BJ (cell line): Measurements from ENCODE around the gene ANKRD10. TPM values are rescaled to one million over a fixed set of nuclear protein-coding genes. Genes with fewer than 3 reads are reported as not detected.

Source experiments
- CTCF ChIA-PET: fragments of 350-600 bp; formaldehyde crosslinking; extraction: SDS; loops from one replicate; lab custom pipeline; 2021; ENCODE audit warnings: antibody characterized with exemption, inconsistent platforms; lab: Yijun Ruan, JAX
- POLR2A ChIA-PET: fragments of 300-600 bp; sonication (Branson Sonifier 250); formaldehyde crosslinking; extraction: SDS; loops from one replicate; lab custom pipeline; 2021; ENCODE audit warnings: antibody characterized with exemption; lab: Charles Lee
- DNase-seq: peaks from one replicate; pipeline ENCODE4 v3.0.0-alpha.2; 2011; ENCODE audit warnings: low read depth
- H3K27me3 ChIP-seq: 2 replicates; pipeline ENCODE4 v1.6.0; 2011; ENCODE audit warnings: low read length; ENCODE audit not compliant: control insufficient read depth, insufficient read depth
- H3K36me3 ChIP-seq: 2 replicates; pipeline ENCODE4 v1.5.1; 2011; ENCODE audit warnings: low read length; ENCODE audit not compliant: control insufficient read depth, insufficient read depth
- H3K4me3 ChIP-seq: 2 replicates; pipeline ENCODE4 v1.5.1; 2011; ENCODE audit warnings: low read depth, mild to moderate bottlenecking, control low read depth, low read length
- polyA plus RNA-seq: library from polyadenylated mRNA; depleted of rRNA; stranded (reverse); fragments of >200 nt; gene quantifications from 2 replicates; pipeline ENCODE4 v1.2.3, GENCODE V29; 2011
- TF ChIP-seq, protein P1 (sequence below): IDR thresholded peaks from 2 replicates; pipeline ENCODE4 v1.5.1; 2011; ENCODE audit warnings: low read depth, mild to moderate bottlenecking, control low read depth, inconsistent platforms, low read length, moderate library complexity; ENCODE audit not compliant: insufficient read depth

ANKRD10 gene
- polyA plus RNA-seq, 1 experiment, result 43.5 TPM

- POLR2A ChIA-PET, result no interaction called here
Observed at GRCh38 chr13:110923777-110924638, 9.1 kb upstream of the ANKRD10 start.

DNA sequence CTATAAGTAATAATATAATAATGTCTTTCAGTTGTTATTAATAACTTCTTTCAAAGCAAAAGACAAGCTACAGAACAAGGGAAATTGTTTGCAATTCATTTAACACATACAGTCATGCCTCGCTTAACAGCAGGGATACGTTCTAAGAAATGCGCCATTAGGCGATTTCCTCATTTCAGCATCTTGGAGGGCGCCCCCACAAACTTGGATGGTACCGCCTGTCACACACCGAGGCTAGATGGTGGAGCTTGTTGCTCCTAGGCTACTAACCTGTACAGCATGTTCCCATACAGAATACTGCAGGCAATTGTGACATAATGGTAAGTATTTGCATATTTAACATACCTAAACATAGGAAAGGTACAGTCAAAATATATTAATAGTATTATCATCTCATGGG lies 8.2 kb upstream of the ANKRD10 start:
- Histone ChIP-seq H3K36me3 (no peaks in the 10 kb centered on the region), H3K27me3 (peaks cover 7% of the 10 kb centered on the region), H3K4me3 (no peak overlapping the region)
- DNase-seq, result no peak
- TF ChIP-seq, protein P1, sequence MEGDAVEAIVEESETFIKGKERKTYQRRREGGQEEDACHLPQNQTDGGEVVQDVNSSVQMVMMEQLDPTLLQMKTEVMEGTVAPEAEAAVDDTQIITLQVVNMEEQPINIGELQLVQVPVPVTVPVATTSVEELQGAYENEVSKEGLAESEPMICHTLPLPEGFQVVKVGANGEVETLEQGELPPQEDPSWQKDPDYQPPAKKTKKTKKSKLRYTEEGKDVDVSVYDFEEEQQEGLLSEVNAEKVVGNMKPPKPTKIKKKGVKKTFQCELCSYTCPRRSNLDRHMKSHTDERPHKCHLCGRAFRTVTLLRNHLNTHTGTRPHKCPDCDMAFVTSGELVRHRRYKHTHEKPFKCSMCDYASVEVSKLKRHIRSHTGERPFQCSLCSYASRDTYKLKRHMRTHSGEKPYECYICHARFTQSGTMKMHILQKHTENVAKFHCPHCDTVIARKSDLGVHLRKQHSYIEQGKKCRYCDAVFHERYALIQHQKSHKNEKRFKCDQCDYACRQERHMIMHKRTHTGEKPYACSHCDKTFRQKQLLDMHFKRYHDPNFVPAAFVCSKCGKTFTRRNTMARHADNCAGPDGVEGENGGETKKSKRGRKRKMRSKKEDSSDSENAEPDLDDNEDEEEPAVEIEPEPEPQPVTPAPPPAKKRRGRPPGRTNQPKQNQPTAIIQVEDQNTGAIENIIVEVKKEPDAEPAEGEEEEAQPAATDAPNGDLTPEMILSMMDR, result no peak
- POLR2A ChIA-PET, result no interaction called here
- CTCF ChIA-PET, result interaction anchor here (1.5 kb wide), 1 partner anchor 8 kb away, joined by 5 read pairs; the partner anchor contains the start of gene ANKRD10

More at GRCh38 chr13:110923777-110924638, 9.1 kb upstream of the ANKRD10 start:
- Histone ChIP-seq H3K27me3 (peaks cover 7% of the 10 kb centered on the region), H3K4me3 (no peak overlapping the region), H3K36me3 (no peaks in the 10 kb centered on the region)
- TF ChIP-seq, protein P1, result no peak
- CTCF ChIA-PET, result interaction anchor here (0.7 to 1.5 kb wide), 3 partner anchors 9 to 108 kb away, joined by 3 to 5 read pairs (median 3); partner anchors contain the start of gene ANKRD10
- no peak for DNase-seq

- H3K36me3 ChIP-seq, result no peaks in the 10 kb centered on the region
- ChIA-PET CTCF (no interaction called here), POLR2A (no interaction called here)
- H3K27me3 ChIP-seq, result peaks cover 7% of the 10 kb centered on the region
- DNase-seq, result no peak
- no peak overlapping the region for H3K4me3 ChIP-seq
- TF ChIP-seq, protein P1, result no peak
Observed at GRCh38 chr13:110922506-110922905, 7.6 kb upstream of the ANKRD10 start.

GRCh38 chr13:110921695-110922094 lies 6.8 kb upstream of the ANKRD10 start:
- no peak for DNase-seq
- ChIA-PET POLR2A (no interaction called here), CTCF (no interaction called here)
- Histone ChIP-seq H3K27me3 (peaks cover 7% of the 10 kb centered on the region), H3K4me3 (no peak overlapping the region), H3K36me3 (no peaks in the 10 kb centered on the region)
- TF ChIP-seq, protein P1, result no peak

DNA sequence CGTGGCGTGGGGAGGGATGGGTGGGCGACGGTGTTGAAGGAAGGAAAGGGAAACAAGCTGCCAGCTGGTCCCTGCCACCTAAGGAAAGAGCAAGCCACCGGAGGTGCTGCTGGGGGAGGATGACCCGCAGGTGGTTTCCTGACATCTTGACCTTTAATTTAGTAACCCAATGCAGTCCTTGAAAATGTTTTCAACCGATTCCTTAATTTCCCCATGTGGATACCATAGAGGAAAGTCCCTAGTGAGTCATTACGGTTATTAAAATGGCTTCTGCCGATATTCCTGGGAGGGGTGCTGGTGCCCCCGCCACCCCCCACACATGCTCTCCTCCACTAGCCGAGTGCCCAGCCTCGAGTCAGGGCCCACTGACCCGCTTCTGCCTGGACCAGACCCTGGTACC lies 6.3 kb upstream of the ANKRD10 start:
- Histone ChIP-seq H3K36me3 (no peaks in the 10 kb centered on the region), H3K4me3 (no peak overlapping the region), H3K27me3 (peaks cover 7% of the 10 kb centered on the region)
- TF ChIP-seq, protein P1, result no peak
- POLR2A ChIA-PET, result no interaction called here
- no peak for DNase-seq
- CTCF ChIA-PET, result no interaction called here
